Vagina (tissue), 2 donors: Measurements from ENCODE around the gene LIAS.
"Not testable (repeated sequence)": the region's sequence is repeated elsewhere in the genome, so short reads cannot be mapped to it uniquely, and the experiment has no call there.

Experiments used
- CTCF ChIP-seq, 3 experiments: fragments of 450-650 bp in 2 of 3; fragments of 200-600 bp in 1 of 3; sonication (generic) in 1 of 3; IDR thresholded peaks; one replicate each; pipeline ENCODE4 v1.5.1; 2017 to 2019; ENCODE audit warnings: antibody characterized with exemption in 3 of 3, mild to moderate bottlenecking in 2 of 3, moderate library complexity in 2 of 3
- POLR2A ChIP-seq, 2 donors: fragments of 450-650 bp; IDR thresholded peaks; one replicate each; pipeline ENCODE4 v1.6.1; 2017; ENCODE audit warnings: antibody characterized with exemption in 2 of 2, mild to moderate bottlenecking in 2 of 2, moderate library complexity in 2 of 2
- POLR2AphosphoS5 ChIP-seq, 2 donors: sonication (generic); formaldehyde crosslinking; IDR thresholded peaks; one replicate each; pipeline ENCODE4 v1.9.0; 2017; ENCODE audit warnings: antibody characterized with exemption in 2 of 2, mild to moderate bottlenecking in 2 of 2, low read depth in 1 of 2; ENCODE audit not compliant: insufficient read depth in 1 of 2

GRCh38 chr4:39502664-39503035 is 43.8 kb downstream of the LIAS start:
- TF ChIP-seq POLR2A (IDR thresholded peaks at IDR 0.05); CTCF (IDR thresholded peaks at IDR 0.05); POLR2AphosphoS5 (IDR thresholded peaks at IDR 0.05; ENCODE audit: insufficient read depth in 1 of 2, low read depth in 1 of 2): not testable (repeated sequence)
